Breast epithelium (tissue), 4 donors: Measurements from ENCODE around the gene C19orf73. TPM values are rescaled to one million over a fixed set of nuclear protein-coding genes. Genes with fewer than 3 reads are reported as not detected.
A peak's percentile ranks its signal among the peaks of the same experiment; 100 is the strongest.
"Not testable (repeated sequence)": the region's sequence is repeated elsewhere in the genome, so short reads cannot be mapped to it uniquely, and the experiment has no call there.

ENCODE experiments used
- DNase-seq, 2 donors: peaks; one replicate each; pipeline ENCODE4 v3.0.0-alpha.2; 2019; ENCODE audit warnings: low spot score in 2 of 2
- H3K27ac ChIP-seq, 2 donors: fragments of 200-600 bp; sonication (generic) in 1 of 2; one replicate each; pipeline ENCODE4 v1.5.1; 2016 to 2019; ENCODE audit warnings: mild to moderate bottlenecking in 1 of 2
- H3K27me3 ChIP-seq, 2 donors: fragments of 200-600 bp; sonication (generic) in 1 of 2; one replicate each; pipeline versions ENCODE4 v1.5.1 to v1.6.0; 2017 to 2019; ENCODE audit warnings: control low read depth in 1 of 2, mild to moderate bottlenecking in 1 of 2
- H3K36me3 ChIP-seq: fragments of 200-600 bp; one replicate; pipeline ENCODE4 v1.5.1; 2019
- H3K4me1 ChIP-seq, 2 donors: fragments of 200-600 bp; sonication (generic); one replicate each; pipeline ENCODE4 v1.5.1; 2016 to 2019; ENCODE audit warnings: control low read depth in 1 of 2
- H3K4me3 ChIP-seq, 3 donors: fragments of 200-600 bp; sonication (generic); 1 replicate in 2 of 3; 2 replicates in 1 of 3; pipeline ENCODE4 v1.5.1; 2016 to 2019; ENCODE audit warnings: mild to moderate bottlenecking in 3 of 3, moderate library complexity in 2 of 3
- H3K9me3 ChIP-seq, 2 donors: fragments of 200-600 bp; sonication (generic) in 1 of 2; one replicate each; pipeline ENCODE4 v1.5.1; 2016 to 2019; ENCODE audit warnings: control low read depth in 1 of 2
- CTCF ChIP-seq, 3 donors: fragments of 450-650 bp; IDR thresholded peaks; one replicate each; pipeline ENCODE4 v1.5.1; 2016 to 2017; ENCODE audit warnings: antibody characterized with exemption in 3 of 3, mild to moderate bottlenecking in 3 of 3, moderate library complexity in 3 of 3
- POLR2A ChIP-seq: fragments of 450-650 bp; IDR thresholded peaks from one replicate; pipeline ENCODE4 v1.6.1; 2016; ENCODE audit warnings: antibody characterized with exemption, mild to moderate bottlenecking, moderate library complexity
- POLR2AphosphoS5 ChIP-seq, 3 donors: sonication (generic); formaldehyde crosslinking; IDR thresholded peaks; one replicate each; pipeline ENCODE4 v1.6.1; 2017; ENCODE audit warnings: antibody characterized with exemption in 3 of 3
- intact Hi-C: fragments of 100-400 bp; cut with DNase I; formaldehyde crosslinking; loops from one replicate; pipeline ENCODE4 v1.15.1; 2023; ENCODE audit warnings: low total_unique reads
- total RNA-seq, 3 donors: library from RNA; depleted of rRNA; stranded (reverse); fragments of >200 nt; gene quantifications; one replicate each; pipeline ENCODE4 v1.1.0, GENCODE V29; 2016

Gene C19orf73
- total RNA-seq, 3 donors from 2014 or later, result 3.8 to 5.7 (median 4.6) TPM

DNA sequence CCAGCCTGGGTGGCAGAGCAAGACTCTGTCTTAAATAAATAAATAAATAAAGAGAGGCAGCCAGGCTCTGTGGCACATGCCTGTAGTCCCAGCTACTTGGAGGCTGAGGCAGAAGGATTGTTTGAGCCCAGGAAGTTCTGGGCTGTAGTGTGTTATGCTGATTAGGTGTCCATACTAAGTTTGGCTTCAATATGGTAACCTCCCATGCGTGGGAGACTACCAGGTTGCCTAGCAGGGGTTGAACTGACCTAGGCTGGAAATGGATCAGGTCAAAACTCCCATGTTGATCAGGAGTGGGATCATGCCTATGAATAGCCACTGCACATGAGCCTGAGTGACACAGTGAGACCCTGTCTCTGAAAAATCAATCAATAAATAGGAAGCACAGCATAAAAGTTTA, 37.7 kb downstream of the C19orf73 start:
- Histone ChIP-seq H3K36me3 (no peaks in the 10 kb centered on the region), H3K9me3 (no peaks in the 10 kb centered on the region), H3K27ac (no peak overlapping the region), H3K4me3 (no peak overlapping the region), H3K27me3 (no peaks in the 10 kb centered on the region), H3K4me1 (peaks cover 0 to 2% of the 10 kb centered on the region in 2 donors)
- no peak for DNase-seq
- intact Hi-C loops, result no loop called here
- TF ChIP-seq CTCF (IDR thresholded peaks at IDR 0.05), result no peak

GRCh38 chr19:49080392-49080791, 38.6 kb downstream of the C19orf73 start:
- H3K27me3 ChIP-seq, result no peaks in the 10 kb centered on the region
- intact Hi-C loops, result no loop called here
- no peaks in the 10 kb centered on the region for H3K9me3 ChIP-seq
- no peak overlapping the region for H3K4me3 ChIP-seq
- no peak for DNase-seq
- no peak for TF ChIP-seq CTCF (IDR thresholded peaks at IDR 0.05)
- TF ChIP-seq POLR2A, result no peak
- TF ChIP-seq POLR2AphosphoS5 (IDR thresholded peaks at IDR 0.05), result no peak
- no peaks in the 10 kb centered on the region for H3K36me3 ChIP-seq
- no peak overlapping the region for H3K27ac ChIP-seq
- H3K4me1 ChIP-seq, result no peaks in the 10 kb centered on the region

DNA sequence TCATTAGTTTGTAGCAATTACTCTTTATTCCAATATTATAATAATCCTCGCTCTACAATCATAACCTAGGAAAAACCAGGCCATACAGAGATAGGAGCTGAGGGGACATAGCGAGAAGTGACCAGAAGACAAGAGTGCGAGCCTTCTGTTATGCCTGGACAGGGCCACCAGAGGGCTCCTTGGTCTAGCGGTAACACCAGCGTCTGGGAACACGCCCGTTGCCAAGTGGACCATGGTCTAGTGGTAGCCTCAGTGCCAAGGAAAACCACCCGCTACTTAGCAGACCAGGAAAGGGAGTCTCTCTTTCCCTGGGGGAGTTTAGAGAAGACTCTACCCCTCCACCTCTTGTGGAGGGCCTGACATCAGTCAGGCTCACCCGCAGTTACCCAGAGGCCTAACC, 44.1 kb downstream of the C19orf73 start:
- peak; percentile 68 to 82 (median 77) for TF ChIP-seq CTCF (IDR thresholded peaks at IDR 0.05)
- intact Hi-C loops, result loop anchor here (10.0 kb wide), 1 partner anchor 120 kb away; no protein-coding TSS in a partner anchor
- H3K4me1 ChIP-seq, H3K36me3 ChIP-seq, H3K4me3 ChIP-seq, H3K9me3 ChIP-seq, H3K27ac ChIP-seq: not testable (repeated sequence)
- H3K27me3 ChIP-seq, result peaks cover 6 to 28% of the 10 kb centered on the region in 2 donors
- DNase-seq, result peak in 1 of 2 donors; percentile 57

GRCh38 chr19:49073514-49074378, 45.2 kb downstream of the C19orf73 start:
- peaks cover 6 to 35% of the 10 kb centered on the region in 2 donors for H3K27me3 ChIP-seq

More at GRCh38 chr19:49073514-49074378, 45.2 kb downstream of the C19orf73 start:
- Histone ChIP-seq H3K4me3 (peak overlapping the region in 1 of 3 donors; percentile 25), H3K27ac (no peak overlapping the region), H3K9me3 (no peaks in the 10 kb centered on the region), H3K4me1 (no peaks in the 10 kb centered on the region), H3K36me3 (no peaks in the 10 kb centered on the region)
- intact Hi-C loops, result loop anchor here (10.0 kb wide), 1 partner anchor 121 kb away; no protein-coding TSS in a partner anchor
- TF ChIP-seq POLR2AphosphoS5 (IDR thresholded peaks at IDR 0.05) (no peak), CTCF (IDR thresholded peaks at IDR 0.05) (no peak), POLR2A (no peak)
- DNase-seq, result no peak
